ENCODE data around the gene SSBP2.
"Not testable (repeated sequence)": the region's sequence is repeated elsewhere in the genome, so short reads cannot be mapped to it uniquely, and the experiment has no call there.

Gene SSBP2

GRCh38 chr5:81544351-81545018, 206.4 kb downstream of the SSBP2 start:
- no peak for DNase-seq
- intact Hi-C loops (cut with DNase I), result no loop called here

- no peak for DNase-seq
- intact Hi-C loops (cut with DNase I), result no loop called here
Observed at GRCh38 chr5:81542242-81542641, 208.7 kb downstream of the SSBP2 start.

GRCh38 chr5:81537905-81538547, 212.9 kb downstream of the SSBP2 start:
- DNase-seq, result no peak
- intact Hi-C loops (cut with DNase I), result no loop called here

- intact Hi-C loops (cut with DNase I), result no loop called here
- no peak for DNase-seq
Observed at GRCh38 chr5:81534441-81534840, 216.5 kb downstream of the SSBP2 start.

- intact Hi-C loops (cut with DNase I), result no loop called here
- no peak for DNase-seq
Observed at GRCh38 chr5:81533629-81534405, 217.1 kb downstream of the SSBP2 start.

GRCh38 chr5:81530919-81531318, 220.0 kb downstream of the SSBP2 start:
- intact Hi-C loops (cut with DNase I), result no loop called here
- DNase-seq, result no peak

GRCh38 chr5:81525690-81526089, 225.2 kb downstream of the SSBP2 start:
- DNase-seq, result no peak
- intact Hi-C loops (cut with DNase I), result no loop called here

- intact Hi-C loops (cut with DNase I), result no loop called here
- DNase-seq, result no peak
Observed at GRCh38 chr5:81524015-81524414, 226.9 kb downstream of the SSBP2 start.

- intact Hi-C loops (cut with DNase I), result no loop called here
- DNase-seq, result no peak
Observed at GRCh38 chr5:81522571-81522970, 228.3 kb downstream of the SSBP2 start.

- intact Hi-C loops (cut with DNase I), result no loop called here
- DNase-seq, result no peak
Observed at GRCh38 chr5:81520769-81521168, 230.1 kb downstream of the SSBP2 start.

- intact Hi-C loops (cut with DNase I), result no loop called here
- no peak for DNase-seq
Observed at GRCh38 chr5:81519217-81519905, 231.5 kb downstream of the SSBP2 start.

- DNase-seq, result no peak
- intact Hi-C loops (cut with DNase I), result no loop called here
Observed at GRCh38 chr5:81517462-81517861, 233.4 kb downstream of the SSBP2 start.

- intact Hi-C loops (cut with DNase I), result no loop called here
- no peak for DNase-seq
Observed at GRCh38 chr5:81516091-81516490, 234.8 kb downstream of the SSBP2 start.

- no peak for DNase-seq
- intact Hi-C loops (cut with DNase I), result no loop called here
Observed at GRCh38 chr5:81513982-81514381, 236.9 kb downstream of the SSBP2 start.

GRCh38 chr5:81513473-81513872, 237.4 kb downstream of the SSBP2 start:
- DNase-seq, result no peak
- intact Hi-C loops (cut with DNase I), result no loop called here

- peak in 4 of 10 donors; percentile 34 to 50 (median 42) for DNase-seq
- intact Hi-C loops (cut with DNase I), result loop anchor here (1.0 to 10.0 kb wide), 4 partner anchors 241 to 718 kb away; no protein-coding TSS in a partner anchor
Observed at GRCh38 chr5:81506900-81507588, 243.9 kb downstream of the SSBP2 start.

- no peak for DNase-seq
- intact Hi-C loops (cut with DNase I), result loop anchor here (5.0 to 10.0 kb wide), 3 partner anchors 346 to 718 kb away; no protein-coding TSS in a partner anchor
Observed at GRCh38 chr5:81506378-81506777, 244.5 kb downstream of the SSBP2 start.

- intact Hi-C loops (cut with DNase I), result loop anchor here (5.0 to 10.0 kb wide), 3 partner anchors 347 to 719 kb away; no protein-coding TSS in a partner anchor
- no peak for DNase-seq
Observed at GRCh38 chr5:81505672-81506071, 245.2 kb downstream of the SSBP2 start.

- intact Hi-C loops (cut with DNase I), result loop anchor here (10.0 kb wide), 1 partner anchor 721 kb away; no protein-coding TSS in a partner anchor
Observed at GRCh38 chr5:81503602-81504001, 247.3 kb downstream of the SSBP2 start.

GRCh38 chr5:81495286-81495685, 255.6 kb downstream of the SSBP2 start:
- DNase-seq, result no peak
- intact Hi-C loops (cut with DNase I), result no loop called here

More at GRCh38 chr5:81503602-81504001, 247.3 kb downstream of the SSBP2 start:
- DNase-seq, result not testable (repeated sequence)

Data from posterior cingulate gyrus (tissue), 11 donors.